PFSK-1 (cell line): ENCODE measurements around the gene FYB1.

Experiments used
- POLR2AphosphoS5 ChIP-seq: IDR thresholded peaks from 2 replicates; pipeline ENCODE4 v1.6.1; 2012; ENCODE audit warnings: low read depth, mild to moderate bottlenecking, control low read depth, low read length, moderate library complexity
- REST ChIP-seq, 2 experiments: IDR thresholded peaks; 2 replicates each; pipeline versions ENCODE4 v1.6.1 to v1.8.0; 2011 to 2012; ENCODE audit warnings: low read depth in 2 of 2, low read length in 2 of 2, control low read depth in 1 of 2, inconsistent platforms in 1 of 2, mild to moderate bottlenecking in 1 of 2, moderate library complexity in 1 of 2; ENCODE audit not compliant: insufficient read depth in 1 of 2
- TAF1 ChIP-seq: IDR thresholded peaks from 2 replicates; pipeline ENCODE4 v1.6.1; 2012; ENCODE audit warnings: low read length, control low read depth, borderline replicate concordance; ENCODE audit not compliant: insufficient read depth

- TF ChIP-seq REST (IDR thresholded peaks at IDR 0.05; ENCODE audit: insufficient read depth in 1 of 2, low read depth in 2 of 2, low read length in 2 of 2), result no peak
- no peak for TF ChIP-seq POLR2AphosphoS5
- no peak for TF ChIP-seq TAF1
Observed at GRCh38 chr5:39262981-39263380, 43.6 kb upstream of the FYB1 start.
